ENCODE results near the gene ZSCAN18. TPM values are rescaled to one million over a fixed set of nuclear protein-coding genes. Genes with fewer than 3 reads are reported as not detected.

ZSCAN18 gene
- total and polyA plus RNA-seq, 2 donors (not counting 3 experiments of a cell fraction or from before 2014, with no cell fraction given), result 15.8 to 17.3 TPM

GRCh38 chr19:58035863-58036262 lies 62.2 kb downstream of the ZSCAN18 start:
- no peak for FAIRE-seq
- H2AFZ ChIP-seq (ENCODE audit: low read depth, low read length), result no peak overlapping the region
- dilution Hi-C loops (cut with MboI; ENCODE audit: extremely low pct_ligation_motif_present, low sequenced_read_pairs), result no loop called here
- no peak for DNase-seq (ENCODE audit: low read depth, low spot score)
- intact Hi-C loops (cut with micrococcal nuclease), result no loop called here
- ChIA-PET CTCF (no interaction called here), POLR2A (no interaction called here)
- no peak overlapping the region for H3K4me2 ChIP-seq (ENCODE audit: insufficient read depth, low read length)
- no peaks in the 10 kb centered on the region for H3K9me1 ChIP-seq (replicated peaks; ENCODE audit: control insufficient read depth, extremely low read depth, insufficient read depth, low read length)
- no peak overlapping the region for H3K9ac ChIP-seq (replicated peaks; ENCODE audit: extremely low read depth, insufficient read depth, low read length)
- no peaks in the 10 kb centered on the region for H3K36me3 ChIP-seq (ENCODE audit: control insufficient read depth in 2 of 2, extremely low read depth in 1 of 2, insufficient read depth in 2 of 2, low read length in 2 of 2)
- no peaks in the 10 kb centered on the region for H3K27me3 ChIP-seq (ENCODE audit: control insufficient read depth in 2 of 2, insufficient read depth in 2 of 2, low read length in 2 of 2)
- no peak overlapping the region for H3K27ac ChIP-seq (ENCODE audit: insufficient read depth, low read depth, low read length)
- no TSS peak for BruUV-seq (replicated peaks)
- no peak for TF ChIP-seq MYC (IDR thresholded peaks at IDR 0.05; ENCODE audit: low read depth, low read length)
- TF ChIP-seq FOS (IDR thresholded peaks at IDR 0.05; ENCODE audit: borderline replicate concordance, insufficient read depth, low read length), result no peak
- TF ChIP-seq CTCF (IDR thresholded peaks at IDR 0.05; ENCODE audit: extremely low read depth in 1 of 2, insufficient read depth in 1 of 2, low read depth in 1 of 2, low read length in 2 of 2), result no peak
- no peak for TF ChIP-seq POLR2AphosphoS5 (IDR thresholded peaks at IDR 0.05; ENCODE audit: insufficient read depth, low read depth, low read length)
- no peak for TF ChIP-seq JUN (IDR thresholded peaks at IDR 0.05; ENCODE audit: borderline replicate concordance, insufficient read depth, insufficient read length, low read depth)
- TF ChIP-seq GATA2 (IDR thresholded peaks at IDR 0.05; ENCODE audit: insufficient read depth, insufficient read length, low read depth, low read length), result no peak
- no peak for TF ChIP-seq MAX (IDR thresholded peaks at IDR 0.05; ENCODE audit: insufficient read depth, insufficient read length)
- no peak for TF ChIP-seq EZH2 (IDR thresholded peaks at IDR 0.05; ENCODE audit: borderline replicate concordance, low read depth, low read length, severe bottlenecking)
- no peak for TF ChIP-seq POLR2A (IDR thresholded peaks at IDR 0.05; ENCODE audit: low read depth, low read length)
- H3K4me1 ChIP-seq (ENCODE audit: control insufficient read depth, extremely low read depth, insufficient read depth, low read length), result no peaks in the 10 kb centered on the region
- no peaks in the 10 kb centered on the region for H3K79me2 ChIP-seq (ENCODE audit: control insufficient read depth, insufficient read depth, low read length)
- H4K20me1 ChIP-seq (replicated peaks; ENCODE audit: control insufficient read depth, extremely low read depth, insufficient read depth, low read length), result no peaks in the 10 kb centered on the region
- no peak overlapping the region for H3K4me3 ChIP-seq (replicated peaks in 1 of 3; ENCODE audit: insufficient read depth in 1 of 3, low read depth in 1 of 3, low read length in 3 of 3)
- H3K9me3 ChIP-seq (replicated peaks; ENCODE audit: control insufficient read depth, insufficient read depth, low read length), result peaks cover 4% of the 10 kb centered on the region
